ENCODE data around the gene SDK2. TPM values are rescaled to one million over a fixed set of nuclear protein-coding genes. Genes with fewer than 3 reads are reported as not detected.

The SDK2 gene
- polyA plus RNA-seq, 1 of the 3 experiments (the other 2 are of a cell fraction): 0.02 TPM

GRCh38 chr17:73423159-73423715 lies 221.0 kb downstream of the SDK2 start:
- H3K36me3 ChIP-seq (replicated peaks in 1 of 2; ENCODE audit: control insufficient read depth in 1 of 2, insufficient read depth in 2 of 2, low read length in 1 of 2): no peaks in the 10 kb centered on the region
- POLR2A ChIA-PET: no interaction called here
- no peaks in the 10 kb centered on the region for H3K79me2 ChIP-seq (ENCODE audit: insufficient read depth)
- 67% methylated on average over 18 of the region's 18 CpGs for WGBS (ENCODE audit: low lambda C conversion rate)
- H3K4me1 ChIP-seq (ENCODE audit: control insufficient read depth in 1 of 2, insufficient read depth in 2 of 2, low read depth in 1 of 2, low read length in 1 of 2): no peaks in the 10 kb centered on the region; a peak in 1 of 4 replicates
- H3K9ac ChIP-seq: no peak overlapping the region
- H3K27ac ChIP-seq (ENCODE audit: low read depth in 2 of 2, low read length in 1 of 2): no peak overlapping the region
- no peaks in the 10 kb centered on the region for H3K27me3 ChIP-seq (ENCODE audit: insufficient read depth)
- no peak overlapping the region for H3K4me2 ChIP-seq
- no peak for TF ChIP-seq SMC3 (IDR thresholded peaks at IDR 0.05; ENCODE audit: low read depth, low read length)
- no peak for TF ChIP-seq MAX (IDR thresholded peaks at IDR 0.05; ENCODE audit: low read depth)
- TF ChIP-seq RXRA (IDR thresholded peaks at IDR 0.05; ENCODE audit: borderline replicate concordance, low read depth): no peak
- no peak for TF ChIP-seq ZBTB33 (IDR thresholded peaks at IDR 0.05; ENCODE audit: borderline replicate concordance, low read depth)
- TF ChIP-seq TCF12 (IDR thresholded peaks at IDR 0.05): no peak
- TF ChIP-seq GATA2 (CRISPR knock-in tag; IDR thresholded peaks at IDR 0.05): no peak
- TF ChIP-seq TEAD4 (IDR thresholded peaks at IDR 0.05; ENCODE audit: borderline replicate concordance, insufficient read depth): no peak
- TF ChIP-seq IRF3 (IDR thresholded peaks at IDR 0.05; ENCODE audit: low read depth, low read length): no peak
- TF ChIP-seq NRF1 (IDR thresholded peaks at IDR 0.05; ENCODE audit: low read depth, low read length): no peak
- TF ChIP-seq MXI1 (IDR thresholded peaks at IDR 0.05; ENCODE audit: low read depth, low read length): no peak
- no peaks in the 10 kb centered on the region for H3K9me3 ChIP-seq
- no peak overlapping the region for H3K4me3 ChIP-seq (ENCODE audit: low read depth in 2 of 2, low read length in 1 of 2)
- H3K9me2 ChIP-seq: no peaks in the 10 kb centered on the region
- CTCF ChIA-PET: interaction anchor here (1.1 to 3.4 kb wide), 8 partner anchors 13 to 533 kb away, joined by 3 to 16 read pairs (median 4); no protein-coding TSS in a partner anchor
- DNase-seq: no peak
- no peak overlapping the region for H2AFZ ChIP-seq (ENCODE audit: low read depth)
- H3F3A ChIP-seq (replicated peaks; ENCODE audit: insufficient read depth): no peaks in the 10 kb centered on the region
- no peaks in the 10 kb centered on the region for H4K20me1 ChIP-seq (ENCODE audit: insufficient read depth)

GRCh38 chr17:73422121-73422520 lies 222.1 kb downstream of the SDK2 start:
- H3K79me2 ChIP-seq (ENCODE audit: insufficient read depth): no peaks in the 10 kb centered on the region
- H3K36me3 ChIP-seq (replicated peaks in 1 of 2; ENCODE audit: control insufficient read depth in 1 of 2, insufficient read depth in 2 of 2, low read length in 1 of 2): no peaks in the 10 kb centered on the region
- no peaks in the 10 kb centered on the region for H4K20me1 ChIP-seq (ENCODE audit: insufficient read depth)
- H3K27me3 ChIP-seq (ENCODE audit: insufficient read depth): no peaks in the 10 kb centered on the region
- ChIA-PET CTCF (interaction anchor here (0.7 to 3.4 kb wide), 11 partner anchors 12 to 231 kb away, joined by 3 to 16 read pairs (median 4); no protein-coding TSS in a partner anchor), POLR2A (no interaction called here)
- no peak overlapping the region for H3K9ac ChIP-seq
- no peak overlapping the region for H3K4me2 ChIP-seq
- no peaks in the 10 kb centered on the region; a peak in 1 of 4 replicates for H3K4me1 ChIP-seq (ENCODE audit: control insufficient read depth in 1 of 2, insufficient read depth in 2 of 2, low read depth in 1 of 2, low read length in 1 of 2)
- H3F3A ChIP-seq (replicated peaks; ENCODE audit: insufficient read depth): no peaks in the 10 kb centered on the region
- H3K9me2 ChIP-seq: no peaks in the 10 kb centered on the region
- DNase-seq: no peak
- no peak overlapping the region for H2AFZ ChIP-seq (ENCODE audit: low read depth)
- H3K4me3 ChIP-seq (ENCODE audit: low read depth in 2 of 2, low read length in 1 of 2): no peak overlapping the region
- TF ChIP-seq PBX3 (IDR thresholded peaks at IDR 0.05) (no peak), NFIC (IDR thresholded peaks at IDR 0.05; ENCODE audit: borderline replicate concordance) (no peak), MAX (IDR thresholded peaks at IDR 0.05; ENCODE audit: low read depth) (no peak)
- H3K27ac ChIP-seq (ENCODE audit: low read depth in 2 of 2, low read length in 1 of 2): no peak overlapping the region
- H3K9me3 ChIP-seq: no peaks in the 10 kb centered on the region
- 89% methylated on average over 11 of the region's 12 CpGs for WGBS (ENCODE audit: low lambda C conversion rate)
